HL-60/S4 treated with phorbol 12-myristate 13-acetate at 8.2 ng/mL for 4 days and 3 days (cell line): ENCODE measurements around the gene MTMR10.

Experiments
- in situ Hi-C: fragments of 300-500 bp; cut with MboI; formaldehyde crosslinking; loops from 2 replicates; pipeline ENCODE4 v1.15.0; 2022; ENCODE audit warnings: low sequenced_read_pairs

The MTMR10 gene

DNA sequence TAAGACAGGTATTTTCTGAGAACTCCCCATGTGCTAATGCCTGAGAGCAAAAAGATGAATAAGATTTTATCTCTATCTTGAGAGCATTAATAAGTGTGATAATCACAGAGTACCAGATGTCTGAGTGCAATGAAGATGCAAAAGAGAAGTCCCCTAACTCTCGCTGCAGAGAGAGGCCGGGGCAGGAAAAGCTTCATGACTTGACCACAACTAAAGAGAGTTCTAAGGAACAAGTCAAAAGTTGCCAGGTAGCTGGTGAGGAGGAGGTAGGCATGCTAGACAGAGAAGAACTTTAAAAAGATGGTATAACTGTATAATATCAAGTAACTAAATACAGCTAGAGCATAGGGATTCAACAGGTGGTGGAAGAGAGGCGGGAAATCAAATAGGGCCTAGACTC is 28.8 kb downstream of the MTMR10 start:
- in situ Hi-C loops, result loop anchor here (10.0 kb wide), 1 partner anchor 58 kb away; the partner anchor contains the start of gene FAN1

DNA sequence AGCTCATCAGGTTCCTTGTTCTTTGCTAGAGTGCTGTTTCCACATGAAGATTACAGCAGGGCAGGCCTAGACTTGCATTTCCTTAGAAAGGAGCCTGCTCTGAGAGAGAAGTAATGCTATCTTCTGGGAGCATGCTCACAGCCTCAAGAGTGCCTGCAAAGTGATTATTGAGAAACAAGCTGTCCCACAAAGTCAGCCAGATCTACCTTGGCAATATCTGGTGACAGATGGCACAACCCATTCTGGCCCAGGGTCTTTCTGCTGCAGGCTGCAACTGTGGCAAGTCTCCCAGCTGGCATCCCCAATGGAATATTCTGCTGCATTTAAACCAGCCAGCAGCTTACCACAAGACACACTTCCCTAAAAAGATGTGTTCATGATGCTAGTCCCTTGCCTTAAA is 29.3 kb downstream of the MTMR10 start:
- in situ Hi-C loops, result loop anchor here (10.0 kb wide), 1 partner anchor 57 kb away; the partner anchor contains the start of gene FAN1

DNA sequence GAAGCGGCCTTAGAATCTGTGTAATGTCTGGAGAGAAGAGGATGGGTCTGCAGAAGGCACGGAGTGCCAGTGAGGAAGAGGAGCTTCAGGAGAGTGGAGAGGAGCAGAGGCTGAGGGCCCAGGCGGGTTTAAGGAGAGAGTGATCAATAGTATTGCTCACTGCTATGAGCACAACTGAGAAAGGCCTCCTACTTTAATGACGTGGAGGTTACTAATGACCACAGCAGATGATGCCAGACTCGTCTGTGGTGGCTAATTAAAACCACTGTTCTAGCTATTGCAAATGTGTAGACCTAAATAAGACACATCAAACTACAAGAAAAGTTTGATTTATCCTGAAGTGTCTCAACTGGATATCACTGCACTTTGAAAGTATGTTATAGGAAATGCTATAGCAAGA is 33.2 kb downstream of the MTMR10 start:
- in situ Hi-C loops, result no loop called here

DNA sequence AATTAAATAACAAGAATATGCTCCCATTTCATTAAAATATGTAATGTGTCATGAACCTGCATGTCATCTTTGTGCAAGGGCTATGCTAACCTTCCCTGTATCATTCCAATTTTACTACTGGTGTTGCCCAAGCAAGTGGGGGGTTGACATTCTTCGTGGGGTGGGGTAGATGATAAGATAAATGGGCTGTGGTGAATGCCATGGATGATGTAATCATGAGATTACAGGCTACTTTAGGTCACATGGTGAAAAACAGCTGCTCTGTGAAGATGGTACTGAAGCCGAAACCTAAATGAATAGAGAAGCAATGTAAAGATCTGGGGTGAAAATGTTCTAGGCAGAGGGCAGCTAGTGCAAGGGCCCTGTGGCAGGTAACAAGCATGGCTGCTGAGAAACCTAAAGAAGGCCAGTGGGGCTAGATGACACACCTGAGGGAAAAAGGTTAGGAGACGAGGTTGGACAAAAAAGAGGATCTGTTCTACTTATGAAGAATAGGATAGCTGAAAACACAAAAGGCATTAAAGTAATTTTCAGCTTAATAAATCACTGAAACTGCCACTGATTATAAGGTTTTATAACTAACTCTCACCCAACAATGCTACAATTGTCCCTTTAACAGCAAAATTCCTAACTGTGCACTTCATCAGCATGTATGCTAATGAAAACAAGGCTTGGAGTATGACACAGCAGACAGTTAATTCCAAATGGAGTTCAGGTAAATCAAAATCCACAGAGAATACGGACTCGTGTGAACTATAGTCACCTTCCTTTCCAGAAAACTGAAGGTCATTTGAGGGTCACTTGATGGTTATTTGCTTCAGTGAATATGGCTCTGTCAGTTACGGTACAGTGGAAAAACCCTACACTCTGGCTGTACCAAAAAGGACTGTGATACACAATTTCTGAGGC is 35.0 kb downstream of the MTMR10 start:
- in situ Hi-C loops, result no loop called here

DNA sequence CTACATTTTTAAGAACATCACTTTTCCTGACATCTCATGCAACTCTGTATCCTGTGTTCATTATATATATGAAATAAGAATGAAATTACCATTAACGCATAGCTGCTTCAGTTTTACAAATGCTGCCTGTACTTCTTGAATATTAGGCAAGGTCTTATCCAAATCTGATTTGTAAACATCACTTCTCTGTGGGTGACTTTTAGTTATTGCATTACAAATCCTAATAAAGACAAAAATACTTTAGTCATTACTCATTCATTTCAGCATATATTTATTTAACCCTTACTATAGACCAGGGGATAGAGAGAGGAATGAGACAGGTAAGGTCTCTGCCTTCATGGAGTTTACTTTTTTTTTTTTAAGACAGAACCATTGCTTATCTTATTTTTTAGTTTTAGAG is 36.8 kb downstream of the MTMR10 start:
- in situ Hi-C loops, result no loop called here

DNA sequence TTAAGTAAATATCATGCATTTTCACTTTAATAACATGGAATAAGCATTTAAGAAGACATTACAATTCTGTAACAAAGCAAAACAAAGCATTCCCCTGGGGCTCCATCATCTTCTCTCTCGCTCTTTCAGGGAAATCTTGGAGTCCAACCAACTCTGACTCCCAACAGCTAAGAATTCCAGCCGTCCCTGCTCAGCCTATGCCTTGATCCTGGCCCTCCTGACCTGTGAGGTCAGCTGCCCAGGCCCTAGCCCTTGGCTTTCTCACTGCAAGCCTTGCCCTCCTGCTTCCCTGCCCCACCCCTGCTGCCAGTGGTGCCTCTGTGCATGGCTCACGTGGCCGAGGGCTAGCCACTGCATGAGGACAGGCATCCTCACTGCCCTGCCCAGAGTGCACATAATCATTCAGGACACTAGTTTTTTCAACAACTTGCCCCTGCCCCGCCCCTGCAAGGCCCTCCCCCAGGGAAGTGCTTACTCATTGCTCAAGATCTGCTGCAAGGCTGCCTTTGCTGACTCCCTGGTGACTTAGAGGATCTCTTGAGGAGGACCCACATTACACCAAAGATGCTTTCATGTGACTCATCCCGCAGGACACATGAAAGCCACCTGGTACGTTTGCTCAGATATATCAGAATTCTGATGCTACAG is 37.6 kb downstream of the MTMR10 start:
- in situ Hi-C loops, result no loop called here

DNA sequence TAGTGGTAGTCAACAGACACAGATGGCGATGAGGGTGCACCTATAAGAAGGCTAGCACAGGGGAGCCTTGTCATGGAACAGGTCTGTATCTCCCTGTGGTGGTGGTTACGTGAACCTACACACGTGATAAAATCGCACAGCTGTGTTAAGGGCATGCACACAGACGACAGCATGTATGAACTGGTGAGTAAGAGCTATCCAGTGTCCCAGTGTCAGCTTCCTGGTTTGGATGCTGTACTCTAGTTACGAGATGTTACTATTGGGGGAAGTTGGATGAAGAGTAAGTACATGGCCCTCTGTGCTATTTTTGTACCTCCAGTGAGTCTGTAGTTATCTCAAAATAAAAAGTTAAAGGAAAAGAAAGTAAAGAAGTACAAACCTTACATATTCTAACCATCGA is 38.2 kb downstream of the MTMR10 start:
- in situ Hi-C loops, result no loop called here

DNA sequence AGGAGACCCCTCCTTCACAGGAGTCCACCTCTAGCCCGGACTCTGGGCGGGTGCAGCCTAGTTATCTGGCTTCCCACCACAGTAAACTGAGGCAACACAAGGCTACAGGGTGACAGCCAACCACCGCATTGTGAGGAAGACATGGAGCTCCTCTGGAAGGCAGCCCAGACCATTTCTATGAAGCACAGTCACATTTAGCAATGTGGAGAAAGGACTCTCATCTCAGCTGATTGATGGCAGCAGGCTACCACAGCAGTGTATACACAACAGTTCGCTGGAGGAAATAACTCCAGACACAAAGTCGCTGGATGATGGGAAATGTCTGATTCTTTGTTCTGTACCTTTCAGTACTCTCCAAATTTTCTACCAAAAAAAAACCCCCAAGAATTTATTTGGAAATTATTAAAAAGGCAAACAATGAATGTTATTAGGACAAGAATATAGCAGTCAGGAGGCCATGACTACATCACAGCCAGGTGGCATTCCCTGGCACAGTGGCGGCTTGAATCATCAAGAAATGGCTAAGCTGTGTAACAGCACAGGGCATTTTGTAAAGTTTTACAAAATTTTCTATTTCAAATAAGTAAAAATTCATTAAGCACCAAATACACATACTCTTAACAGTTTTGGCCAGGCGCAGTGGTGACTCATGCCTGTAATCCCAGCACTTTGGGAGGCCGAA is 47.6 kb downstream of the MTMR10 start:
- in situ Hi-C loops, result no loop called here

DNA sequence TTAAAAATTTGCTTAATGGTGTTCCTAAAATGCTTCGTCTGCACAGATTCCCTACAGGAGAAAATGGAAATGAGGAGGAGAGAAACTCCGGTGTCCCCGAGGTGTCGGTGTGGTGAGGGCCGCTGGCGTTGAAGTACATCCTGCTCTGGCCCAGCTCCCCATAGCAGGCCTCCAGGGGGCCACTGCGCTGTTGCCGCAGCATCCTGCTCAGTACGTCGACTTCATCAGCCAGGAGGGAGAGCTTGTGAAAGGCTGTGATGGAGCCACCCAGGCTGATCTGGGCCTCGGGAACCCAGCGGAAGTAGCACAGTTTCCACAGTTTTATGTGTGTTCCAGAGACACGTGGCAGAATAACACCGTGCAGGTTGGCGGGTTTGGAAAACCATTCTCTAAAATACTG is 49.9 kb downstream of the MTMR10 start:
- in situ Hi-C loops, result no loop called here

DNA sequence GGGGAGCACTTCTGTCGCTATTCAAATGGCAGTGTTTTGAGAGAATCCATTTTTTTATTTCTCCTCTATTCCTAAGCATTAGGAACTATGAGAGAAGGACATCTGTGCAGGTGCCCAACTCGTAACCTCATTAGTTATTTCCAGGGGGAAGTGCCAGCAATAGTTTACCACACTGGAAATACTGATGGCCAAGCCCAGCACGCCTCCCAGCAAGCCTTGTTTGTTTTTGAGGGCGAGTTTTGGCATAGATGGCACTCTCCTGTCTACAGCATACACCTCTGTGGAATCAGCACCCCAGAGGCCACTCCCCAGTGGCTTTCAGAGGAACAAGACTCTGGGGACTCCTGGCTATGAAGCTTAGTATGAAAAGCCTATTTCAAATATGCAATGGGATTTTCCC is 51.1 kb downstream of the MTMR10 start:
- in situ Hi-C loops, result no loop called here

DNA sequence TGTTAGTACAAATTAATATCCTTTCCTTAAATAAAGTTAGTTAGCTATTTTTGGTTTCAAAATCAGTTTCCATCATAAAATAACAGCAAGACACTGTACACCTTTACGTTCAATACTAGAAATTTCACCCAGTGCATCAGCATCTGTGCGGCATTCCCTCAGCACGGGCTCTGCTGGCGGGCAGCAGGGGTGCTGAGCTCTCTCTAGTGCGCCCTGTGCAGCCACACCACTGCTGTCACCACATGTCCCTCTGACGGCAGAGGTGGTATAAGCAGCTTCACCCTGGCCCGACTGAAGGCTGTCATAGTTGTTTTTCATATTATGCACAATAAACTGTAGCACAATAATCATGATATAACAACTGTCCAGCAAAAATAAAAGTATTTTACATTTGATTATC is 52.3 kb downstream of the MTMR10 start:
- in situ Hi-C loops, result no loop called here

DNA sequence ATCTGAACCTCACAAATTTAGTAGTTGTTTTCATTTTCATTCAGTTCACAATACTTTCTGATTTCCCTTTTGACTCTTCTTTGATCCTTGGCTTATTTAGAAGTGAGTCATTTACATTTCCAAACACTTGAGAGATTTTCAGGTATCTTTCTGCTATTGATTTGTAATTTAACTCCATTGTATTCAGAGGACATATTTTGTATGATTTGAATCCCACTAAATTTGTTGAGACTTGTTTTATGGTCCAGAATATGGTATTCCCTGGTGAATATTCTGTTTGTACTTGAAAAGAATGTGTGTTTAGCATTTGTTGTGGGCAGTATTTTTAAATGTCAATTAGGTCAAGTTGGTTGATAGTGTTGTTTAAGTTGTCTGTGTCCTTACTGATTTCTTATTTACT is 58.1 kb downstream of the MTMR10 start:
- in situ Hi-C loops, result no loop called here

DNA sequence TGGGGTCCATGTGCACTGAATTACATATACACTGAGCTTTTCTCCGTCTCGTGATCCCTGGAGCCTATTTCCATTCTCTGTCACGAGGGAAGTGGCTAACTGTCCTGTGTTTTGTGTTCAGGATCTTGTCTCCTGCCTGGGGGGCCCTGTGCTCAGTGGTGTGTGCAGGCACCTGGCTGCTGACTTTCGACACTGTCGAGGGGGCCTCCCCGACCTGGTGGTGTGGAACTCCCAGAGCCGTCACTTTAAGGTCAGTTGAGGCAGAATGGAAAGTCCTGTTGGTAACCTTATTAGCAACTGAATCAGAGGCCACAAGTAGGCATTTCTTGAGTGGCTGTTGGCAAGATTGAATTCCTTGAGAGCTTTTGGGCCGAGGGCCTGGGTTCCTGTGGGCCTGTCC is 61.0 kb downstream of the MTMR10 start:
- in situ Hi-C loops, result no loop called here

DNA sequence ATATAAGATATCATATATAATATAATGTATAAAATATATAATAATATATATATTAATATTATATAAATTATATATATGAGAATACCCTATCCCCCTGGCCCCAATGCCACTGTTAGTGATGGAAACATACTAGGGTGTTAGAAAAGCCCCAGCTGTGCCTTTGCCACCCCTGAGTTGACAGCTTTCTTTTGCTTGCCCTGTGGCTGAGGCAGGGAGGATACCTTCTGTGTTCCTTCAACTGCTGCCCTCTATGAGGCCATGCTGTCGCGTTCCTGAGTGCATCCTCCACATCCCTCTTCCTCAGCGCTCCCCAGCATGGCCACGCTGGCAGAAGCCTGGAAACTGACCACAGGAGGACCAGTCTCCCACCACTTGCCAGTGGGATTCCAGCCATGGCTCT is 61.4 kb downstream of the MTMR10 start:
- in situ Hi-C loops, result no loop called here

DNA sequence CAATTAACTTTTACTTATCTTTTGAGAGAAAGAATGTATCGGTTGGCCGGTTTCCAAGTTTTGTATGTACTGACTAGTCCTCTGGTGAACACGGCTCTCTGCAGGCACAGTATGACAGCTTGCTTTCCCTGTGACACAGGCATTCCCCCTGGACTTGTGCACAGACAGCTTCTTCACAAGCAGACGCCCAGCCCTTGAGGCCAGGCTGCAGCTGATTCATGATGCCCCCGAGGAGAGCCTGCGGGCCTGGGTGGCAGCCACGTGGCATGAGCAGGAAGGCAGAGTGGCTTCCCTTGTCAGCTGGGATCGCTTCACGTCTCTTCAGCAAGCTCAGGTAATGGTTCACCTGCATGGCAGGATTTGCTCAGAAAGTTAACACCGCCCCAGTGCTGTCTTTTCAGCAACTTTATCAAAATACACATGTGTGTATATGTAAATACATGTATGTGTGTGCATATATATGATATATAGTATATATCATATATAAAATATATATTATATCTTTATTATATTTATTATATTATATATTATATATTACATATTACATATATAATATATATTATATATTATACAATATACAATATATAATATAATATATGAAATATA is 62.3 kb downstream of the MTMR10 start:
- in situ Hi-C loops, result no loop called here

DNA sequence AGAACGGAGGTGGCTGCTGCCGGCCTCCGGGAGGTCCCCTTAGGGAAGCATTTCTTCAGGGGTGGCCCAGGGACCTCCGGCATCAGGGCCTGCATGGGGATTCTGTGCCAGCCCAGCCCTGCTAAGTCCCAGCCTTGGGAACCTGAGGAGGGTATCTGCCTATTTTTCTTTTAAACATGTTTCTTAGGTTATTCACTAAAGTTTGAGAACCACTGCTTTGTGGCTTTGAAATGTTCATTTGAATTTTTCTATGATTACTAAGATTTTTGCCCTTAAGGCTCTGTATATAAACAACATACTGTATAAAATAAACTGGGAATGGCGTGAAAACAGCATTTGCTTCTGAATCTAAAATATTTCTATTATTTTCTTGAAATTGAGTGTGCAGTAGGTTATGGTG is 63.4 kb downstream of the MTMR10 start:
- in situ Hi-C loops, result no loop called here

DNA sequence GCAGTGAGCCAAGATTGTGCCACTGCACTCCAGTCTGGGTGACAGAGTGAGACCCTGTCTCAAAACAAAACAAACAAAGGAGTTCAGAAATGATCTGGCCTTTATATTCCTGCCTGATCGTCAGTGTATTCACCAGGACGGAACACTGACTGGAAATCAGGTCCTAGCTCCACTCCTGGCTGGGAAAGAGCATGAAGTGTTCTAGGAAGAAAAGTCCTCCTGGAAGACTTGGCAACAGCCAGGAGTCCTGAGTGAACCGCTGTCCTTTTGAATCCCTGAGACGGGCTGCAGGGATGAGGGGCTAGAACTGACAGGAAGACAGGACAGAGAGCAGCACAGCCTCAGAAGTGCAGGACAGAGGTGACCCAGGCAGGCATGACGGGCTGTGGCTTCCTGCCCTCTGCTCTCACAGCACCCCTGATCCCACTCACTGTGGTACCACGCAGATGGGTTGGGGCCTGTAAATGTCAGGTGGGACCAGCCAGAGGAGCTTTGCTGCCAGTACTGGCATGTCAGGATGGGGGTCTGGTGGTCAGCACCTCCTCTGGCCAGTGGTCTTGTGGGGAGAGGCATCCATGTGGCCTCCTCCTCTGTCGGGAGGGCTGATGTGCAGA is 64.2 kb downstream of the MTMR10 start:
- in situ Hi-C loops, result no loop called here

DNA sequence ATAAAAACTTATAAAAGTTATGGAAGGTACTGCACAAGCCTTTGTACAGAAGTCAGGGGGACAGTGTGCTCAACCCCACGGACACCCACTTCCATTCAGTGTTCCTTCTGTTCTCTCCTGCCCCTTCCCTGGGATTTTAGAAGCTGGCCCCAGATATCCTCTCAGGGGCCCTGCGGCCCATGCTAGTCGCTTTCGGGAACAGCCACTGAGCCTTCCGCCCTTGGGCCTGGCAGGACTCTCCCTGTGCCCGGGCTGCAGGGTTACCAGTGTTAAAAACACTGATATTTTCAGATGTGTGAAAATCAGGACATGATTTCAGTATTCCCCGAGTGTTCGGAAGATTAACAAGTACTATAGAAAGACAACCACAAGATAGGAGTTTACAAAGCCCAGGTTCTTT is 65.3 kb downstream of the MTMR10 start:
- in situ Hi-C loops, result no loop called here

DNA sequence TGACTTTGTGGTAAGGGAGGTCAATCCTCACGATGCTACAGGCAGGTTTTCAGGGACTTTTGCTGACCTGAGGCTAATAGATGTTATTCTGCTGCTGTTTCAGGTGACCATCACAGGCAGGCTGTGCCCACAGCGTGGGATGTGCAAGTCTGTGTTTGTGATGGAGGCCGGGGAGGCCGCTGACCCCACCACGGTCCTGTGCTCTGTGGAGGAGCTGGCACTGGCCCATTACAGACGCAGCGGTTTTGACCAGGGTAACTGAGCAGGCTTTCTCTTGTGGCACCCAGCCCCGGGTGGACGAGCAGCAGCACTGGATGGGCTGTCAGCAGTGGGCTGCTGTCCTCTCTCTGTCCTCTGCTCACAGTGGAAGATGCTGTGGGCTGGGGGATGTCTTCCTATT is 65.7 kb downstream of the MTMR10 start:
- in situ Hi-C loops, result no loop called here

DNA sequence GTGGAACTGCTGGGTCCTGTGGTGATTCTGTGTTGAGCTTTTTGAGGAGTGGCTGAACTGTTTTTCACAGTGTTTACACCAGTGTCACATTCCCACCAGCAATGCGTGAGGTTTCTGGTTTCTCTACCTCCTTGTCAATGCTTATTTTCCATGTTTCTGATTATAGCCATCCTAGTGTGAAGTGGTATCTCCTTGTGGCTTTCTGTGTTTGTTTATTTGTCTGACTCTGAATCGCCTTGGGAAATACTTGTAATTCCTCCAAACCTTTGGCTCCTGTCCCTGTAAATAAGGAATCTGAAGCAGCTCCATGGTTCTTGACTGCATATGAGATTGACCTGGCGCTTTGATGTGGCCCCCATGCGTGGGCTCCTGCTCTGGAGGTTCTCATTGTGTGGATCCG is 67.1 kb downstream of the MTMR10 start:
- in situ Hi-C loops, result no loop called here

DNA sequence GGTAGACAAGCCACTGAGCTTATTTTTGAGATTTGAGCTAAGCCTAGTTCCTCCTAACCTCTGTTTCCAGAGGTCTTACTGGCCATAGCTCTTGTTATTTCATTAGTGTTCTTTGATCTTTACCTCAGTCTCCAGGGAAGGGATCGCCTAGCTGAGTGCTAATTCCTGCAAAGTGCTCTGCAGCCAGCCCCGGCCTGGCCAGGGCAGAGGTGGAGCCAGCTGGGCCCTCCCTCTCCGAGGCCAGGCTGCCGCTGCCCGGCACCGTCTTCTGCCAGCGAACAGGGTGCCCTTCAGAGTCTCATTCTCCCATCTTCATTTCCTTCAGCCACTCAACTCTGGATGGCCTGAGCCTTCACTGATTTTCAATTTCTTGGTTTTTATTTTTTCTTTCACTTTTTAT is 68.0 kb downstream of the MTMR10 start:
- in situ Hi-C loops, result no loop called here
